K562 (cell line): ENCODE results near the gene TIPARP. TPM values are rescaled to one million over a fixed set of nuclear protein-coding genes. Genes with fewer than 3 reads are reported as not detected.
A peak's percentile ranks its signal among the peaks of the same experiment; 100 is the strongest.

Source experiments
- ATAC-seq: fragments of 200-7000 bp; cut with Tn5 transposase; 3 replicates; pipeline ENCODE4 v1.9.1; 2020; ENCODE audit warnings: moderate library complexity
- BruUV-seq: library from RNA; stranded (reverse); fragments of 400-500 nt; replicated peaks from 2 replicates; lab custom pipeline; 2021; lab: Mats Ljungman, UMichigan
- CTCF ChIA-PET: fragments of 300-600 bp; formaldehyde crosslinking; extraction: SDS; loops from one replicate; lab custom pipeline; 2021; ENCODE audit warnings: low intra/inter-chr PET ratio; lab: Yijun Ruan, JAX
- POLR2A ChIA-PET: fragments of 300-600, 350-650 bp; sonication (Branson Sonifier 250); formaldehyde crosslinking; extraction: SDS; loops from one replicate; lab custom pipeline; 2021; ENCODE audit warnings: antibody characterized with exemption, inconsistent platforms; lab: Yijun Ruan, JAX
- DNase-seq, 4 experiments: peaks; one replicate each; pipeline versions ENCODE4 v3.0.0 to v3.0.0-alpha.2; 2011 to 2018; ENCODE audit warnings: low spot score in 3 of 4, mixed read lengths in 3 of 4; ENCODE audit errors: extremely low read depth in 1 of 4
- FAIRE-seq: peaks from 2 replicates; lab custom pipeline; 2011; peaks lifted over from hg19 to GRCh38; lab: Jason Lieb, UNC
- H2AFZ ChIP-seq: 2 replicates; pipeline ENCODE4 v1.6.0; 2011; ENCODE audit warnings: low read depth, low read length, control low read depth, inconsistent platforms
- H3K27ac ChIP-seq: fragments of 200-600 bp; 3 replicates; pipeline ENCODE4 v1.8.0; 2011; ENCODE audit warnings: low read depth, mild to moderate bottlenecking, control low read depth, inconsistent platforms, low read length, moderate library complexity, mixed read lengths; ENCODE audit errors: extremely low read depth
- H3K27me3 ChIP-seq, 2 experiments: fragments of 300-600 bp in 1 of 2; 2 replicates in 1 of 2; 3 replicates in 1 of 2; pipeline versions ENCODE4 v1.6.0 to v1.8.0; 2011; ENCODE audit warnings: inconsistent platforms in 2 of 2, low read length in 2 of 2, mild to moderate bottlenecking in 1 of 2, mixed read lengths in 1 of 2, moderate library complexity in 1 of 2; ENCODE audit not compliant: control insufficient read depth in 2 of 2, insufficient read depth in 2 of 2
- H3K36me3 ChIP-seq: fragments of 300-600 bp; 3 replicates; pipeline ENCODE4 v1.8.0; 2011; ENCODE audit warnings: mild to moderate bottlenecking, low read length, inconsistent platforms; ENCODE audit not compliant: control insufficient read depth, insufficient read depth
- H3K4me1 ChIP-seq, 2 experiments: fragments of 200-600 bp in 1 of 2; replicated peaks in 1 of 2; 2 replicates in 1 of 2; 3 replicates in 1 of 2; pipeline versions ENCODE4 v1.5.1 to v1.8.0; 2011; ENCODE audit warnings: inconsistent platforms in 2 of 2, low read length in 2 of 2, mild to moderate bottlenecking in 1 of 2, mixed read lengths in 1 of 2, moderate library complexity in 1 of 2; ENCODE audit not compliant: control insufficient read depth in 2 of 2, insufficient read depth in 2 of 2
- H3K4me2 ChIP-seq: 2 replicates; pipeline ENCODE4 v1.6.1; 2011; ENCODE audit warnings: low read length, control low read depth, inconsistent platforms, mixed read lengths; ENCODE audit not compliant: insufficient read depth
- H3K4me3 ChIP-seq: fragments of 200-600 bp; sonication (generic), shearing (Covaris generic); 2 replicates; pipeline ENCODE4 v1.5.1; 2016; ENCODE audit warnings: control low read depth, inconsistent platforms
- H3K79me2 ChIP-seq: fragments of 200-600 bp; 3 replicates; pipeline ENCODE4 v1.8.0; 2011; ENCODE audit warnings: low read length, inconsistent platforms; ENCODE audit not compliant: control insufficient read depth, insufficient read depth
- H3K9ac ChIP-seq, 2 experiments: 2 replicates each; pipeline versions ENCODE4 v1.6.0 to v1.6.1; 2011; ENCODE audit warnings: low read depth in 2 of 2, low read length in 2 of 2, control low read depth in 1 of 2, inconsistent platforms in 1 of 2, mild to moderate bottlenecking in 1 of 2, mixed read lengths in 1 of 2; ENCODE audit not compliant: insufficient read depth in 1 of 2
- H3K9me1 ChIP-seq: one replicate; pipeline ENCODE4 v1.6.0; 2011; ENCODE audit warnings: inconsistent platforms, mild to moderate bottlenecking, low read length, moderate library complexity; ENCODE audit not compliant: control insufficient read depth, insufficient read depth
- H3K9me3 ChIP-seq: replicated peaks from 2 replicates; pipeline ENCODE4 v1.5.1; 2011; ENCODE audit warnings: low read depth, low read length, inconsistent platforms; ENCODE audit not compliant: control insufficient read depth, insufficient read depth
- H4K20me1 ChIP-seq: replicated peaks from 2 replicates; pipeline ENCODE4 v1.6.1; 2011; ENCODE audit warnings: low read length, inconsistent platforms, mixed read lengths; ENCODE audit not compliant: control insufficient read depth, insufficient read depth
- ATF1 ChIP-seq, 2 experiments: fragments of 450-650 bp in 1 of 2; IDR thresholded peaks; 2 replicates each; pipeline ENCODE4 v1.6.1; 2016; ENCODE audit warnings: missing compliant biosample characterization in 1 of 2, missing genetic modification characterization in 1 of 2
- CUX1 ChIP-seq: fragments of 200-800 bp; sonication (Bioruptor generic); IDR thresholded peaks from 2 replicates; pipeline ENCODE4 v1.6.1; 2016; ENCODE audit warnings: missing genetic modification characterization, missing compliant biosample characterization
- ESRRA ChIP-seq: fragments of 450-650 bp; IDR thresholded peaks from 2 replicates; pipeline ENCODE4 v1.6.1; 2014; ENCODE audit warnings: low read depth, mild to moderate bottlenecking, moderate library complexity, borderline replicate concordance
- HMGN3 ChIP-seq: IDR thresholded peaks from 2 replicates; pipeline ENCODE4 v1.6.1; 2011; ENCODE audit warnings: borderline replicate concordance, low read depth, mild to moderate bottlenecking, mixed read lengths, low read length; ENCODE audit not compliant: insufficient read length; ENCODE audit errors: extremely low read depth
- L3MBTL2 ChIP-seq: fragments of 450-650 bp; IDR thresholded peaks from 2 replicates; pipeline ENCODE4 v1.6.1; 2016; ENCODE audit warnings: mild to moderate bottlenecking, moderate library complexity
- MAFG ChIP-seq: fragments of 450-650 bp; conservative IDR thresholded peaks from 2 replicates; pipeline ENCODE4 v1.6.1; 2016; ENCODE audit warnings: missing genetic modification characterization, missing compliant biosample characterization
- RBM25 ChIP-seq: fragments of 200-400 bp; formaldehyde crosslinking; IDR thresholded peaks from 2 replicates; pipeline ENCODE4 v1.6.1; 2018; ENCODE audit warnings: low read length, low read depth, moderate library complexity; ENCODE audit not compliant: severe bottlenecking
- TAF15 ChIP-seq: fragments of 200-400 bp; formaldehyde crosslinking; IDR thresholded peaks from 2 replicates; pipeline ENCODE4 v1.6.1; 2017; ENCODE audit warnings: mild to moderate bottlenecking, low read depth, low read length, moderate library complexity
- TSHZ1 ChIP-seq: fragments of 250-450 bp; sonication (Bioruptor Pico); IDR thresholded peaks from 2 replicates; pipeline ENCODE4 v1.4.0; 2020; ENCODE audit warnings: mild to moderate bottlenecking, moderate library complexity
- ZBTB7A ChIP-seq: IDR thresholded peaks from 2 replicates; pipeline ENCODE4 v1.6.1; 2011; ENCODE audit warnings: low read depth, mild to moderate bottlenecking, low read length, moderate library complexity, borderline replicate concordance; ENCODE audit not compliant: control insufficient read depth
- WGBS: fragments of 100-300 bp; shearing (Covaris generic); methylation state at CpG from one replicate; pipeline ENCODE4 v1.1.6; 2016; ENCODE audit warnings: low coverage, mixed read lengths; ENCODE audit not compliant: insufficient coverage; ENCODE audit errors: missing lambda C conversion rate; 5-methylcytosine and 5-hydroxymethylcytosine counted together
- in situ Hi-C: fragments of 300-500 bp; cut with MboI; formaldehyde crosslinking; loops from 4 replicates; pipeline ENCODE4 v1.15.0; 2018; ENCODE audit warnings: inconsistent platforms, mixed read lengths
- intact Hi-C: fragments of 100-400 bp; cut with micrococcal nuclease; formaldehyde crosslinking; loops from 2 replicates; pipeline ENCODE4 v1.14.2; 2022
- polyA plus RNA-seq, 8 experiments: library from polyadenylated mRNA; depleted of rRNA in 4 of 8; stranded (reverse) in 5 of 8; unstranded in 3 of 8; fragments of >200 nt; fragmentation: Nextera tagmentation in 2 of 8; fragmentation: Illumina TruSeq in 1 of 8; extraction: Ambion mirVana in 2 of 8; extraction: Trizol in 1 of 8; gene quantifications; 2 replicates each; pipeline versions ENCODE4 v1.2.1 to v1.2.3, GENCODE V29; 2011 to 2014; ENCODE audit warnings: inconsistent platforms in 1 of 8, missing spikeins in 1 of 8
- total RNA-seq, 7 experiments: library from RNA; depleted of rRNA in 6 of 7; stranded (reverse); fragments of >200 nt in 6 of 7; fragmentation: Illumina TruSeq in 2 of 7; extraction: Trizol in 2 of 7; gene quantifications; 2 replicates each; pipeline versions ENCODE4 v1.2.1 to v1.2.3, GENCODE V29; 2011 to 2021; ENCODE audit warnings: low replicate concordance in 1 of 7
- TF ChIP-seq, protein P1 (sequence below): IDR thresholded peaks from 3 replicates; pipeline ENCODE4 v1.6.1; 2011; ENCODE audit warnings: borderline replicate concordance, mild to moderate bottlenecking; ENCODE audit not compliant: insufficient read length, insufficient read depth

The TIPARP gene
- total and polyA plus RNA-seq, 9 of the 15 experiments (the other 6 are each of a cell fraction or from before 2014, with no cell fraction given), result 2.4 to 29.4 (median 15.1) TPM

DNA sequence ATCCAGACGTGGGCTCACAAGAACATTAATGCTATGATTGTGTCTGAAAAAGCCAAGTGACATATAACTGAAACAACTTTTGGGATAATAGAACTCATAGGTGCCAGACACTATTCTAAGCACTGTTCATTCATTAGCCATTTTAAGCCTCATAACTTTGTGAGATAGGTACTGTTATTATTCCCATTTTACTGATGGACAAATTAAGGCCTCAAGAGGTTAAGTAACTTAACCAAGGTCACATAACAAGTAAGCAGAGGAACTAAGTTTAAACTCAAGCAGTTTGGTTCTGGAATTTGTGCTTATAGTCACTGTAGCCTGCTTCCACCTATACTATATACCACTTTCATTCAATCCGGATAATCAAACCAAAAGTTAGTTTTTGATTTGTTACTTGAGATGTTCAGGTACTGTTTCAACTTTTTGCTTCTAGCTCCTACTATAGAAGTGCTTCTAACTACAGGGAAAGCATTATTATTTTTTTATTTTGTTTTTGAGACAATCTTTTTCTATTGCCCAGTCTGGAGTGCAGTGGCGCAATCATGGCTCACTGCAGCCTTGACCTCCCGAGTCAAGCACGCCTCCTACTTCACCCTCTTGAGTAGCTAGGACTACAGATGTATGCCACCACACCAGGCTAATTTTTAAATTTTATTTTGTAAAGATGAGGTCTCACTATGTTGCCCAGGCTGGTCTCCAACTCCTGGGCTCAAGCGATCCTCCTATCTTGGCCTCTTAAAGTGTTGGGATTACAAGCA is 41.9 kb downstream of the TIPARP start:
- ATAC-seq, result no peak
- ChIA-PET POLR2A (no interaction called here), CTCF (no interaction called here)
- H2AFZ ChIP-seq, result no peak overlapping the region
- H3K4me1 ChIP-seq, result peaks cover 0 to under 1% of the 10 kb centered on the region in 2 experiments; a peak in 1 of 5 replicates
- H3K4me2 ChIP-seq, result no peak overlapping the region
- in situ Hi-C loops, result no loop called here
- TF ChIP-seq TSHZ1 (CRISPR knock-in tag) (no peak), ZBTB7A (no peak), MAFG (tag) (no peak), HMGN3 (no peak), CUX1 (CRISPR knock-in tag) (no peak), RBM25 (peak; percentile 57), ATF1 (CRISPR knock-in tag; IDR thresholded peaks at IDR 0.05) (no peak), ATF1 (tag; IDR thresholded peaks at IDR 0.05) (no peak), L3MBTL2 (no peak), TAF15 (no peak), ESRRA (peak; percentile 71)
- TF ChIP-seq, protein P1, sequence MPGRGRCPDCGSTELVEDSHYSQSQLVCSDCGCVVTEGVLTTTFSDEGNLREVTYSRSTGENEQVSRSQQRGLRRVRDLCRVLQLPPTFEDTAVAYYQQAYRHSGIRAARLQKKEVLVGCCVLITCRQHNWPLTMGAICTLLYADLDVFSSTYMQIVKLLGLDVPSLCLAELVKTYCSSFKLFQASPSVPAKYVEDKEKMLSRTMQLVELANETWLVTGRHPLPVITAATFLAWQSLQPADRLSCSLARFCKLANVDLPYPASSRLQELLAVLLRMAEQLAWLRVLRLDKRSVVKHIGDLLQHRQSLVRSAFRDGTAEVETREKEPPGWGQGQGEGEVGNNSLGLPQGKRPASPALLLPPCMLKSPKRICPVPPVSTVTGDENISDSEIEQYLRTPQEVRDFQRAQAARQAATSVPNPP, result no peak
- no peaks in the 10 kb centered on the region for H3K79me2 ChIP-seq
- no peaks in the 10 kb centered on the region for H4K20me1 ChIP-seq
- no peaks in the 10 kb centered on the region for H3K27me3 ChIP-seq
- no peak overlapping the region for H3K9ac ChIP-seq
- no peak overlapping the region for H3K4me3 ChIP-seq
- H3K27ac ChIP-seq, result no peak overlapping the region
- H3K9me3 ChIP-seq, result no peaks in the 10 kb centered on the region
- no peak for FAIRE-seq
- no peak for DNase-seq
- BruUV-seq, result no TSS peak
- no peaks in the 10 kb centered on the region for H3K9me1 ChIP-seq
- H3K36me3 ChIP-seq, result no peaks in the 10 kb centered on the region
- intact Hi-C loops, result no loop called here
- 69% methylated on average over 6 of the region's 6 CpGs for WGBS
